ENCODE data around the gene STXBP5.

DNA sequence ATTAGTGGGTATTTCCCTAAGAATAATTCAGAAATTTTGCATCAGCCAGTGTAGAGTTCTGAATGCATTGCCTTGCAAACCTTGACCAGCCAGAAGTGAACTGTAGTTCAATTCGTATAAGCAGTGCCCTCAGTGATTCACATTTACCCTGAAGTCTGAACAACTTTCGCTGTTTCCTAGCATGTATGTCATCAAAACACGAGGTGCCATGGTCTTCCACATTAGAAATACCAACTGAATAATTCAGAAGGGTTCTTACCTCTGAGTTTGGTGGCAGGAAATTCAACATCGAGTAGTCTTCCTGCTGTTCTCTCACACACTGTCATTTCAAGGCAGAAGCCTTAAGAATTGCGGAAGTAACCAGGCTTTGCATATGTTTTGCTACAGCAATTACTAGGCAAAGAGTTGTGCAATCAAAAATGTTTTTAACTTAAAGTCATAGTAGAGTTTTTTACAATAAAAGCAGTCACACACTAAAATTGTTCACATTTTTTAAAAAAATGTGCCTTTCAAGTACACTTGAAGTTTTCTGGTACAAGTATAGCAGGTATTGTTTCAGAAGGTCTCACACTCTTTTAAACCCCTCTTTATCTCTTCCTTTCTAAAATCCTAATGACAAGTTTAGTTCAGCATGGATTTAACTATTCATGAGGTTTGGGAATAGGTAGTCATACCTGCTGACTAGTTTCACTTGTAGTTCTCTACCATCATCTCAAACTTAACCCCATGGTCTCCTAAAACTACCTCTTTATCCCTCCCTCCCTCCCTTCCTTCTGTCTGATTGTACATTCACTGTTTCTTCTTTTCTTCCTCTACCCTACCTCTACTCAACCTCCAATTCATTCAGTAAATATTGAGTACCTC, 118.3 kb downstream of the STXBP5 start:
- TF ChIP-seq YY1 (IDR thresholded peaks at IDR 0.05; ENCODE audit: insufficient read depth, insufficient read length), result no peak
- TF ChIP-seq ZNF274 (IDR thresholded peaks at IDR 0.05; ENCODE audit: low read depth, low read length), result no peak
